Fibroblast of villous mesenchyme (primary cell): ENCODE results near the gene NDUFB10. TPM values are rescaled to one million over a fixed set of nuclear protein-coding genes. Genes with fewer than 3 reads are reported as not detected.
"Not testable (repeated sequence)": the region's sequence is repeated elsewhere in the genome, so short reads cannot be mapped to it uniquely, and the experiment has no call there.

Experiments
- DNase-seq: peaks from one replicate; pipeline ENCODE4 v3.0.0-alpha.2; 2010; ENCODE audit warnings: low read depth
- H3K4me3 ChIP-seq: 2 replicates; pipeline ENCODE4 v1.5.1; 2011; ENCODE audit warnings: low read depth, mild to moderate bottlenecking, low read length
- total RNA-seq: library from RNA; depleted of rRNA; stranded (reverse); fragments of >200 nt; gene quantifications from 2 replicates; pipeline ENCODE4 v1.2.3, GENCODE V29; 2012
- TF ChIP-seq, protein P1 (sequence below): IDR thresholded peaks from 2 replicates; pipeline ENCODE4 v1.5.1; 2012; ENCODE audit warnings: low read depth, mild to moderate bottlenecking, low read length; ENCODE audit not compliant: insufficient read depth

The NDUFB10 gene
- total RNA-seq, 1 donor = 87.2 TPM

DNA sequence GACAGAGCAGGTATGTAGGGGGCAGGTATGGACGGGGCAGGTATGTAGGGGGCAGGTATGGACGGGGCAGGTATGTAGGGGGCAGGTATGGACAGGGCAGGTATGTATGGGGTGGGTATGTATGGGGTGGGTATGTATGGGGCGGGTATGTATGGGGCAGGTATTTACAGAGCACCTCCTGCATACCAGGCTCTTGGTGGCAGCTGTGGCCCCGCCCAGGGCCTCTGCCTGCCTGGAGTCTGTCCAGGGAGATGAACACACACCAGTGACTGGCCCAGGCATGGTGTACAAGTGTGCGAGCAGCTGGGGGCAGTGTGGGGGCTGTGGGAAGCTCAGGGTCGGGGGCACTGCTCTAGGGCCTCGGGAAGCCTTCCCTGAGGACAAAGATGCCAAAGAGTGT lies 9.3 kb upstream of the NDUFB10 start:
- TF ChIP-seq, protein P1, sequence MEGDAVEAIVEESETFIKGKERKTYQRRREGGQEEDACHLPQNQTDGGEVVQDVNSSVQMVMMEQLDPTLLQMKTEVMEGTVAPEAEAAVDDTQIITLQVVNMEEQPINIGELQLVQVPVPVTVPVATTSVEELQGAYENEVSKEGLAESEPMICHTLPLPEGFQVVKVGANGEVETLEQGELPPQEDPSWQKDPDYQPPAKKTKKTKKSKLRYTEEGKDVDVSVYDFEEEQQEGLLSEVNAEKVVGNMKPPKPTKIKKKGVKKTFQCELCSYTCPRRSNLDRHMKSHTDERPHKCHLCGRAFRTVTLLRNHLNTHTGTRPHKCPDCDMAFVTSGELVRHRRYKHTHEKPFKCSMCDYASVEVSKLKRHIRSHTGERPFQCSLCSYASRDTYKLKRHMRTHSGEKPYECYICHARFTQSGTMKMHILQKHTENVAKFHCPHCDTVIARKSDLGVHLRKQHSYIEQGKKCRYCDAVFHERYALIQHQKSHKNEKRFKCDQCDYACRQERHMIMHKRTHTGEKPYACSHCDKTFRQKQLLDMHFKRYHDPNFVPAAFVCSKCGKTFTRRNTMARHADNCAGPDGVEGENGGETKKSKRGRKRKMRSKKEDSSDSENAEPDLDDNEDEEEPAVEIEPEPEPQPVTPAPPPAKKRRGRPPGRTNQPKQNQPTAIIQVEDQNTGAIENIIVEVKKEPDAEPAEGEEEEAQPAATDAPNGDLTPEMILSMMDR = no peak
- no peak overlapping the region for H3K4me3 ChIP-seq
- no peak for DNase-seq

DNA sequence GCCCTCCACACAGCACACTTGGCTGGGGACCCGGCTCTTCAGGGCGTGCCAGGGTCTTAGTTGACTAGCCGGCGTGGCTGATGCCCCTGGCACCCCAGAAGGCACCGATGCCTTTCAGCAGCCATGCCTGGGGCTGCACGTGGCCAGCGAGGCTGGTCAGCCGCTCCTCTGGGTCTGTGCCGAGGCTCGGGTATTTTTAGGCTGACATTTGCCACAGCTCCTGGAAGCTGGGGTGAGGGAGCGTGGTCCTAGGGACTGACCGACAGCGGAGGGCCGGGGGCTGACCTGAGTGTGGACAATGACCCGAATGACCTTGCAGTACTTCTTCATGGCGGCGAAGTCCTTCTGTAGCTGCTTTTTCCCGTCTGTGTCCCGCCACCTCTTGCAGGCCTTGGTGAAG lies 8.8 kb upstream of the NDUFB10 start:
- no peak for DNase-seq
- no peak overlapping the region for H3K4me3 ChIP-seq
- TF ChIP-seq, protein P1 = no peak

DNA sequence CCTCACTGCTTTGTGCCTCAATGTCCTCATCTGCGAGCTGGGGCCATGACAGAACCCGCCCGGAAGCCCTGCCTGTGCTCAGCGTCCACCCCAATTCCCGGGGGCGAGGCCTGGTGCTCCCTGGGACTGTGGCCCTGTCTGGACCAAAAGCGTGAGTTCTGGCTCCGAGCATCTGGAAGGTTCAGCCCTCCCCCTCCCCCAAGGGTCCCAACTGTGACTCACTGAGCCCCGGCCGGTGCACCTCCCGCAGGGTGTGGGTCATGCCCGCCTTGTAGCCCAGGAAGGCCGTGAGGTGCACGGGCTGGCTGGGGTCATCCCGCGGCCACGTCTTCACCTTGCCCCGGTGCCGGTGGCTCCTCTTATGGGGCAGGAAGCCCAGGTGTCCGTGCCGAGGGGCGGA lies 5.6 kb upstream of the NDUFB10 start:
- DNase-seq = no peak
- H3K4me3 ChIP-seq = no peak overlapping the region
- TF ChIP-seq, protein P1 = no peak

DNA sequence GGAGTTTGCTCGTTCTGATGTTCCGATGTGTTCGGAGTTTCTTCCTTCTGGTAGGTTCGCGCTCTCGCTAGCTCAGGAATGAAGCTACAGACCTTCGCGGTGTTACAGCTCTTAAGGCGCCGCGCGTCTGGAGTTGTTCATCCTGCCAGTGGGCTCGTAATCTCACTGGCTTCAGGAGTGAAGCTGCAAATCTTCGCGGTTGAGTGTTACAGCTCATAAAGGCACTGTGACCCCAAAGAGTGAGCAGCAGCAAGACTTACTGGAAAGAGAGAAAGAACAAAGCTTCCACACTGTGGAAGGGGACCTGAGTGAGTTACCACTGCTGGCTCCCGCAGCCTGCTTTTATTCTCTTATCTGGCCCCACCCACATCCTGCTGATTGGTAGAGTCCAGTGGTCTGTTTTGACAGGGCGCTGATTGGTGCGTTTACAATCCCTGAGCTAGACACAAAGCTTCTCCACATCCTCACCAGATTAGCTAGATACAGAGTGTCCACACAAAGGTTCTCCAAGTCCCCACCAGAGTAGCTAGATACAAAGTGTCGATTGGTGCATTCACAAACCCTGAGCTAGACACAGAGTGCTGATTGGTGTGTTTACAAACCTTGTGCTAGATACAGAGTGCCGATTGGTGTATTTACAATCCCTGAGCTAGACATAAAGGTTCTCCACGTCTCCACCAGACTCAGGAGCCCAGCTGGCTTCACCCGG lies 1.8 kb upstream of the NDUFB10 start:
- DNase-seq = not testable (repeated sequence)

DNA sequence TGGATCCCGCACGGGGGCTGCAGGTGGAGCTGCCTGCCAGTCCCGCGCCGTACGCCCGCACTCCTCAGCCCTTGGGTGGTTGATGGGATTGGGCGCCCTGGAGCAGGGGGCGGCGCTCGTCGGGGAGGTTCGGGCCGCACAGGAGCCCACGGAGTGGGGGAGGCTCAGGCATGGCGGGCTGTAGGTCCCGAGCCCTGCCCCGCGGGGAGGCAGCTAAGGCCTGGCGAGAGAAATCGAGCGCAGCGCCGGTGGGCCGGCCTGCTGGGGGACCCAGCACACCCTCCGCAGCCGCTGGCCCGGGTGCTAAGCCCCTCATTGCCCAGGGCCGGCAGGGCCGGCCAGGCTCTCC lies 1.2 kb upstream of the NDUFB10 start:
- not testable (repeated sequence) for DNase-seq, H3K4me3 ChIP-seq

More for the DNA sequence above, 1.8 kb upstream of the NDUFB10 start:
- not testable (repeated sequence) for H3K4me3 ChIP-seq

DNA sequence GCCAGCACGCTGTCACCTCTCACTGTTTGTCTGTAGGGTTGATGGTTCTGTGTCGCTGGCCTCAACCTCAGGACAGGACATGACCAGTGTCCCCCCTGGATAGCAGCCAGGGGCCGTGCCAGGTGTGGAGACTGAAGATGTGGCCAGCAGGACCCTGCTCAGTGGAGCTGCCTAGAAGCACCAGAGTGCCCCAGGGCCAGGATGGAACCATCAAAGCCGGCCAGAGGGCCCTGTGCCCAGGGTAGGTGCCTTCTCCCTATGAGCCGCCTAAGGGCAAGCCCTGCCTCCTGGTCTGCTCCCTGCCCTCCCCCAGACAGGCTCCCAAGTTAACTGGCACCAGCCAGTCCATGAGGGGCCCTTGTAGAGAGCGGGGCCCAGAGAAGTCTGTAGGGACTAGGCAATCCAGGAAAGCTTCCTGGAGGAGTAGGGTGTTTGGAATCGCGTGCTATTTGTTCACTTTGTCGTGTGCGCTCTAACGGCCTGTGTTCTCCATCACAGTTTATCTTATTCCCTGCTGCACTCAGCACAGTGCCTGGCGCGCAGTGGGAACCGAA lies 546 bp upstream of the NDUFB10 start:
- no peak for DNase-seq
- TF ChIP-seq, protein P1 = no peak
- H3K4me3 ChIP-seq = peak overlapping the region; percentile 0

DNA sequence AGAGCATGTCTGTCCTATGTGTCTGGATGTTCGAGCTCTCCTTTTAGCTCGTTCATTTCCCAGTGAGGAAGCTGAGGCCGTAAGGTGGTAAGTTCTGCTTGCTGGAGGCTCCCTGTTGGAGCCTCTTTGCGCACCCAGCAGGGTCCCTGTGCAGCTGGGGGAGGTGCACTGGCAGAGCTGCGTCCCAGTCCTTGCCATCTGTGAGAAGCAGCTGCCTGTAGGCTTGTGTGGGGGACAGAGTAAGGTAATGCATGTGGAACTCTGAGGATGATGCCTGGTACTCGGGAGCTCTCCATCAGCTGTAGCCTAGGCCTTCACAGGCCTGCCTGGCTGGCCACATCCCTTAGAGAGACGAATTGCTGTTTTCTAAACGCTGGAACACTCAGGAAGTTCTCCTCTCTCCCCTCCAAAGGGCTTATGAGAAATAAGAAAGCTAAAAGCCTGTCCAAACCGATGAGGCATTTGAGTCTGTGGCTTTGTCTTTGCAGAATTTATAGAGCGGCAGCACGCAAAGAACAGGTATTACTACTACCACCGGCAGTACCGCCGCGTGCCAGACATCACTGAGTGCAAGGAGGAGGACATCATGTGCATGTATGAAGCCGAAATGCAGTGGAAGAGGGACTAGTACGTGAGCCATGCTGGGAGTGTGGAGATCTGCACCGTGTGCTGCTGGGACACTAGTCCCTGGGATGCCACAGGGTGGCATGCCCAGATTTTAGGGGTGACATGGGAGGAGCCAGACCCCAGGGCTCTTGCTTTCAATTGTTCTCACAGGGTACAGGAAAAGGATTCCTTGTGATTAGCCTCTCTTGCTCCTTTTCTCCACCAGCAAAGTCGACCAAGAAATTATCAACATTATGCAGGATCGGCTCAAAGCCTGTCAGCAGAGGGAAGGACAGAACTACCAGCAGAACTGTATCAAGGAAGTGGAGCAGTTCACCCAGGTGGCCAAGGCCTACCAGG lies 1.6 kb downstream of the NDUFB10 start:
- DNase-seq = no peak
- H3K4me3 ChIP-seq = peak overlapping the region; percentile 90
- TF ChIP-seq, protein P1 = no peak
